Panc1 (cell line): ENCODE data around the gene ATG4B. TPM values are rescaled to one million over a fixed set of nuclear protein-coding genes. Genes with fewer than 3 reads are reported as not detected.

Source experiments
- ATAC-seq: fragments of 200-7000 bp; cut with Tn5 transposase; 2 replicates; pipeline ENCODE4 v1.9.1; 2020; ENCODE audit warnings: mild to moderate bottlenecking, moderate library complexity
- BruUV-seq: library from RNA; stranded (reverse); fragments of 400-500 nt; replicated peaks from 2 replicates; lab custom pipeline; 2021; lab: Mats Ljungman, UMichigan
- CTCF ChIA-PET: fragments of 300-600 bp; sonication (Branson Sonifier 250); formaldehyde crosslinking; loops from one replicate; lab custom pipeline; 2022; ENCODE audit warnings: antibody characterized with exemption; lab: Charles Lee
- POLR2A ChIA-PET: fragments of 300-600 bp; sonication (Branson Sonifier 250); formaldehyde crosslinking; loops from one replicate; lab custom pipeline; 2022; ENCODE audit warnings: antibody characterized with exemption; lab: Charles Lee
- DNase-seq: peaks from one replicate; pipeline ENCODE4 v3.0.0-alpha.2; 2010; ENCODE audit warnings: low read depth, low spot score
- H3K27ac ChIP-seq: 2 replicates; pipeline ENCODE4 v1.5.1; 2011; ENCODE audit warnings: mild to moderate bottlenecking, low read length, inconsistent platforms
- H3K27me3 ChIP-seq: fragments of 200-500 bp; sonication (Bioruptor generic); 2 replicates; pipeline ENCODE4 v1.6.0; 2014; ENCODE audit warnings: low read length, inconsistent platforms; ENCODE audit not compliant: control insufficient read depth, insufficient read depth
- H3K36me3 ChIP-seq: fragments of 200-500 bp; sonication (Bioruptor generic); 2 replicates; pipeline ENCODE4 v1.5.1; 2014; ENCODE audit warnings: inconsistent platforms, mild to moderate bottlenecking, low read length, moderate library complexity; ENCODE audit not compliant: control insufficient read depth, insufficient read depth
- H3K4me1 ChIP-seq: 2 replicates; pipeline ENCODE4 v1.5.1; 2011; ENCODE audit warnings: inconsistent platforms, mild to moderate bottlenecking, low read length, moderate library complexity; ENCODE audit not compliant: control insufficient read depth, insufficient read depth
- H3K4me3 ChIP-seq, 2 experiments: 2 replicates each; pipeline ENCODE4 v1.5.1; 2011 to 2012; ENCODE audit warnings: low read depth in 2 of 2, low read length in 2 of 2, mild to moderate bottlenecking in 2 of 2, inconsistent platforms in 1 of 2, moderate library complexity in 1 of 2
- H3K9me3 ChIP-seq: fragments of 200-500 bp; sonication (Bioruptor generic); 2 replicates; pipeline ENCODE4 v1.5.1; 2014; ENCODE audit warnings: low read depth, mild to moderate bottlenecking, inconsistent platforms, low read length, moderate library complexity; ENCODE audit not compliant: control insufficient read depth, insufficient read depth
- POLR2AphosphoS5 ChIP-seq: IDR thresholded peaks from 2 replicates; pipeline ENCODE4 v1.6.1; 2012; ENCODE audit warnings: mild to moderate bottlenecking, low read depth, low read length, moderate library complexity
- SIN3A ChIP-seq: IDR thresholded peaks from 2 replicates; pipeline ENCODE4 v1.6.1; 2012; ENCODE audit warnings: low read depth, mild to moderate bottlenecking, low read length, moderate library complexity, borderline replicate concordance; ENCODE audit not compliant: insufficient read depth
- TCF7L2 ChIP-seq: IDR thresholded peaks from 2 replicates; pipeline ENCODE4 v1.6.1; 2011; ENCODE audit warnings: mild to moderate bottlenecking, low read depth, low read length, inconsistent platforms
- in situ Hi-C: cut with HindIII; loops from 2 replicates; pipeline ENCODE4 v1.10.0; 2016; ENCODE audit warnings: low sequenced_read_pairs, low pct_unique_long_range_greater_than_20kb
- intact Hi-C: fragments of 100-400 bp; cut with micrococcal nuclease; formaldehyde crosslinking; loops from one replicate; pipeline ENCODE4 v1.10.0; 2022; ENCODE audit not compliant: unreplicated experiment
- total RNA-seq: library from RNA; stranded (reverse); gene quantifications from one replicate; pipeline ENCODE4 v1.2.1, GENCODE V29; 2021; ENCODE audit not compliant: unreplicated experiment
- TF ChIP-seq, protein P1 (sequence below), 2 experiments: IDR thresholded peaks; 2 replicates each; pipeline ENCODE4 v1.6.1; 2011 to 2012; ENCODE audit warnings: low read depth in 2 of 2, control low read depth in 1 of 2, low read length in 1 of 2, mild to moderate bottlenecking in 1 of 2, moderate library complexity in 1 of 2; ENCODE audit not compliant: insufficient read depth in 1 of 2
- TF ChIP-seq, protein P2 (sequence below): fragments of 450-650 bp; IDR thresholded peaks from 2 replicates; pipeline ENCODE4 v1.5.1; 2017; ENCODE audit warnings: mild to moderate bottlenecking

ATG4B gene
- total RNA-seq, 1 experiment from 2014 or later = 84.2 TPM

DNA sequence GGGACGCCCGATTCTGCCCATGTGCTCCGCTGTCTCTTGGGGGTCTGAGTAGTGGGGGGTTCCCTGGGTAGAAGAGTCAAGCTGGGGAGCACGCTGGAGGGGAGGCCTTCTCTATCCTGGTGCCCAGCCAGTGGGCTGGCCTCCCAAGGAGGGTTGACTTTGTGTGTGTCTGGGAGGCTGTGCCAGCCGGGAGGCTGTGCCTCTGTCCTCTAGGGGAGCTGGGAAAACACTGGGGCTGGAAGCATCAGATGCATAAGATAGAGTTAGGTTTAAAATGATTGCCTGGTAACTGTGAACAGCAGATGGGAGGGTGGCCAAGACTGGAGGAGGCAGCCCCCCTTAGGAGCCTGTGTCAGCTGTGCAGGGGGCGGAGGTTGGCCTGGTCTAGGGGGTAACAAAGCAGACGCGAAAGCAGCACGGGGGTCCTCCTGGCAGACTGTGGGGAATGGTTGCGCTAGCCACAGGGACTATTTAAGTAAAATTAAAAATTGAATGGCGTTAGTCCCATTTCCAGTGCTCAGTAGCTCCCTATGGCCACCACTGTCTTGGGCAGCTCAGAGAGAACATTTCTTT is 65.6 kb downstream of the ATG4B start:
- H3K27me3 ChIP-seq = no peaks in the 10 kb centered on the region
- intact Hi-C loops = no loop called here
- TSS peak; percentile 62 for BruUV-seq
- H3K27ac ChIP-seq = peak overlapping the region; percentile 71
- TF ChIP-seq POLR2AphosphoS5 (no peak), TCF7L2 (no peak), SIN3A (no peak)
- TF ChIP-seq, protein P1, sequence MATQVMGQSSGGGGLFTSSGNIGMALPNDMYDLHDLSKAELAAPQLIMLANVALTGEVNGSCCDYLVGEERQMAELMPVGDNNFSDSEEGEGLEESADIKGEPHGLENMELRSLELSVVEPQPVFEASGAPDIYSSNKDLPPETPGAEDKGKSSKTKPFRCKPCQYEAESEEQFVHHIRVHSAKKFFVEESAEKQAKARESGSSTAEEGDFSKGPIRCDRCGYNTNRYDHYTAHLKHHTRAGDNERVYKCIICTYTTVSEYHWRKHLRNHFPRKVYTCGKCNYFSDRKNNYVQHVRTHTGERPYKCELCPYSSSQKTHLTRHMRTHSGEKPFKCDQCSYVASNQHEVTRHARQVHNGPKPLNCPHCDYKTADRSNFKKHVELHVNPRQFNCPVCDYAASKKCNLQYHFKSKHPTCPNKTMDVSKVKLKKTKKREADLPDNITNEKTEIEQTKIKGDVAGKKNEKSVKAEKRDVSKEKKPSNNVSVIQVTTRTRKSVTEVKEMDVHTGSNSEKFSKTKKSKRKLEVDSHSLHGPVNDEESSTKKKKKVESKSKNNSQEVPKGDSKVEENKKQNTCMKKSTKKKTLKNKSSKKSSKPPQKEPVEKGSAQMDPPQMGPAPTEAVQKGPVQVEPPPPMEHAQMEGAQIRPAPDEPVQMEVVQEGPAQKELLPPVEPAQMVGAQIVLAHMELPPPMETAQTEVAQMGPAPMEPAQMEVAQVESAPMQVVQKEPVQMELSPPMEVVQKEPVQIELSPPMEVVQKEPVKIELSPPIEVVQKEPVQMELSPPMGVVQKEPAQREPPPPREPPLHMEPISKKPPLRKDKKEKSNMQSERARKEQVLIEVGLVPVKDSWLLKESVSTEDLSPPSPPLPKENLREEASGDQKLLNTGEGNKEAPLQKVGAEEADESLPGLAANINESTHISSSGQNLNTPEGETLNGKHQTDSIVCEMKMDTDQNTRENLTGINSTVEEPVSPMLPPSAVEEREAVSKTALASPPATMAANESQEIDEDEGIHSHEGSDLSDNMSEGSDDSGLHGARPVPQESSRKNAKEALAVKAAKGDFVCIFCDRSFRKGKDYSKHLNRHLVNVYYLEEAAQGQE (IDR thresholded peaks at IDR 0.05; ENCODE audit: insufficient read depth in 1 of 2, low read depth in 2 of 2, low read length in 1 of 2) = no peak
- TF ChIP-seq, protein P2, sequence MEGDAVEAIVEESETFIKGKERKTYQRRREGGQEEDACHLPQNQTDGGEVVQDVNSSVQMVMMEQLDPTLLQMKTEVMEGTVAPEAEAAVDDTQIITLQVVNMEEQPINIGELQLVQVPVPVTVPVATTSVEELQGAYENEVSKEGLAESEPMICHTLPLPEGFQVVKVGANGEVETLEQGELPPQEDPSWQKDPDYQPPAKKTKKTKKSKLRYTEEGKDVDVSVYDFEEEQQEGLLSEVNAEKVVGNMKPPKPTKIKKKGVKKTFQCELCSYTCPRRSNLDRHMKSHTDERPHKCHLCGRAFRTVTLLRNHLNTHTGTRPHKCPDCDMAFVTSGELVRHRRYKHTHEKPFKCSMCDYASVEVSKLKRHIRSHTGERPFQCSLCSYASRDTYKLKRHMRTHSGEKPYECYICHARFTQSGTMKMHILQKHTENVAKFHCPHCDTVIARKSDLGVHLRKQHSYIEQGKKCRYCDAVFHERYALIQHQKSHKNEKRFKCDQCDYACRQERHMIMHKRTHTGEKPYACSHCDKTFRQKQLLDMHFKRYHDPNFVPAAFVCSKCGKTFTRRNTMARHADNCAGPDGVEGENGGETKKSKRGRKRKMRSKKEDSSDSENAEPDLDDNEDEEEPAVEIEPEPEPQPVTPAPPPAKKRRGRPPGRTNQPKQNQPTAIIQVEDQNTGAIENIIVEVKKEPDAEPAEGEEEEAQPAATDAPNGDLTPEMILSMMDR = no peak
- peaks cover 10% of the 10 kb centered on the region for H3K4me1 ChIP-seq
- in situ Hi-C loops = no loop called here
- DNase-seq (no peak), ATAC-seq (no peak)
- no peaks in the 10 kb centered on the region; the same call in 1 of the 2 replicates for H3K36me3 ChIP-seq
- peak overlapping the region; percentile 71 to 77 for H3K4me3 ChIP-seq
- no peaks in the 10 kb centered on the region for H3K9me3 ChIP-seq
- ChIA-PET CTCF (no interaction called here), POLR2A (no interaction called here)

DNA sequence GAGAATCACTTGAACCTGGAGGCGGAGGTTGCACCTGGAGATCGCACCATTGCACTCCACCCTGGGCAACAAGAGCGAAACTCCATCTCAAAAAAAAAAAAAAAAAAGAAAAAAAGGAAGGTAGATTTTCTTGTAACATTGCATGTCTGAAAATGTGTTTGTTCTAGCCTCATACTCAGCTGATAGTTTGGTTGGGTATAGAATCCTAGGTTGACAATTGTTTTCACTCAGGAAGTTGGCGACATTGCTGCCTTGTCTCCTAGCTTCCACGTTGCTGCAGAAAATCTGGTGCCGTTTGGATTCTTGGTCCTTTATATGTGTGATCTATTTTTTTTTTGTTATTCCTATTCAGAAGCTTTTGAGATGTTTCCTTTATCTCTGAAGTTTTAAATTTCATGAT is 69.0 kb downstream of the ATG4B start:
- Histone ChIP-seq H3K4me3 (no peak overlapping the region), H3K4me1 (peaks cover 6% of the 10 kb centered on the region), H3K36me3 (peaks cover 6% of the 10 kb centered on the region; the same call in 1 of the 2 replicates), H3K27me3 (no peaks in the 10 kb centered on the region), H3K27ac (no peak overlapping the region), H3K9me3 (no peaks in the 10 kb centered on the region)
- no peak for TF ChIP-seq POLR2AphosphoS5
- TF ChIP-seq, protein P2 = no peak
- TF ChIP-seq, protein P1 (IDR thresholded peaks at IDR 0.05; ENCODE audit: insufficient read depth in 1 of 2, low read depth in 2 of 2, low read length in 1 of 2) = no peak
- no peak for TF ChIP-seq SIN3A
- no peak for TF ChIP-seq TCF7L2
- in situ Hi-C loops (no loop called here), intact Hi-C loops (no loop called here)
- DNase-seq (no peak), ATAC-seq (no peak)
- POLR2A ChIA-PET = interaction anchor here (0.7 kb wide), 1 partner anchor 10 kb away, joined by 3 read pairs; no protein-coding TSS in a partner anchor
- BruUV-seq = no TSS peak
- CTCF ChIA-PET = interaction anchor here (0.6 to 0.7 kb wide), 2 partner anchors 129 to 169 kb away, joined by 5 to 8 read pairs; no protein-coding TSS in a partner anchor
